A549 (cell line): Measurements from ENCODE around the gene JARID2. TPM values are rescaled to one million over a fixed set of nuclear protein-coding genes. Genes with fewer than 3 reads are reported as not detected.
"Not testable (repeated sequence)": the region's sequence is repeated elsewhere in the genome, so short reads cannot be mapped to it uniquely, and the experiment has no call there.

Experiments
- ATAC-seq, 2 experiments: fragments of 200-7000 bp in 1 of 2; fragments of >200 bp in 1 of 2; cut with Nextera tagmentation in 1 of 2; cut with Tn5 transposase in 1 of 2; 3 replicates each; pipeline versions ENCODE4 v1.8.0 to v1.9.1; 2018 to 2020; ENCODE audit warnings: mild to moderate bottlenecking in 1 of 2, moderate library complexity in 1 of 2
- CTCF ChIA-PET: fragments of 300-600 bp; sonication (Branson Sonifier 250); formaldehyde crosslinking; extraction: SDS; loops from one replicate; lab custom pipeline; 2021; ENCODE audit warnings: antibody characterized with exemption, inconsistent platforms; lab: Yijun Ruan, JAX
- POLR2A ChIA-PET: fragments of 350-600 bp; formaldehyde crosslinking; extraction: SDS; loops from one replicate; lab custom pipeline; 2021; ENCODE audit warnings: antibody characterized with exemption, inconsistent platforms; lab: Yijun Ruan, JAX
- DNase-seq, 2 experiments: peaks; one replicate each; pipeline versions ENCODE4 v3.0.0 to v3.0.0-alpha.2; 2011 to 2016; ENCODE audit warnings: low read depth in 1 of 2, low spot score in 1 of 2
- FAIRE-seq: peaks from 2 replicates; lab custom pipeline; 2011; peaks lifted over from hg19 to GRCh38; lab: Jason Lieb, UNC
- H3K27ac ChIP-seq, 2 experiments: fragments of >200 bp; sonication (Bioruptor Twin); formaldehyde crosslinking; 3 replicates each; pipeline ENCODE4 v1.5.1; 2016 to 2017
- H3K4me1 ChIP-seq: fragments of >200 bp; sonication (Bioruptor Twin); formaldehyde crosslinking; 3 replicates; pipeline ENCODE4 v1.6.1; 2016
- H3K4me2 ChIP-seq: fragments of >200 bp; sonication (Bioruptor Twin); formaldehyde crosslinking; 3 replicates; pipeline ENCODE4 v1.6.1; 2016
- H3K4me3 ChIP-seq: fragments of >200 bp; sonication (Bioruptor Twin); formaldehyde crosslinking; 3 replicates; pipeline ENCODE4 v1.5.1; 2016
- H3K9me3 ChIP-seq: fragments of >200 bp; sonication (Bioruptor Twin); formaldehyde crosslinking; 3 replicates; pipeline ENCODE4 v1.6.1; 2016
- BHLHE40 ChIP-seq: IDR thresholded peaks from 2 replicates; pipeline ENCODE4 v1.6.1; 2012; ENCODE audit warnings: low read depth, low read length, inconsistent platforms
- CEBPB ChIP-seq, 2 experiments: fragments of >200 bp in 1 of 2; sonication (Bioruptor Twin) in 1 of 2; formaldehyde crosslinking in 1 of 2; IDR thresholded peaks; 2 replicates each; pipeline ENCODE4 v1.6.1; 2012 to 2016
- EP300 ChIP-seq, 2 experiments: fragments of >200 bp; sonication (Bioruptor Twin); formaldehyde crosslinking; IDR thresholded peaks; 2 replicates in 1 of 2; 3 replicates in 1 of 2; pipeline ENCODE4 v1.6.1; 2016 to 2017
- FOSL2 ChIP-seq, 2 experiments: fragments of 450-650 bp in 1 of 2; fragments of >200 bp in 1 of 2; sonication (Bioruptor Twin) in 1 of 2; formaldehyde crosslinking; IDR thresholded peaks; 2 replicates each; pipeline versions ENCODE4 v1.5.0 to v1.6.1; 2016 to 2020; ENCODE audit warnings: mild to moderate bottlenecking in 1 of 2, moderate library complexity in 1 of 2
- HOXA7 ChIP-seq: fragments of 250-450 bp; sonication (Bioruptor Pico); IDR thresholded peaks from 2 replicates; pipeline ENCODE4 v1.5.0; 2020; ENCODE audit warnings: mild to moderate bottlenecking, moderate library complexity
- KDM5A ChIP-seq: fragments of 200-600 bp; sonication (generic); IDR thresholded peaks from 2 replicates; pipeline ENCODE4 v1.6.1; 2016; ENCODE audit warnings: antibody characterized with exemption, mild to moderate bottlenecking
- PHF8 ChIP-seq: fragments of 200-600 bp; sonication (generic); IDR thresholded peaks from 2 replicates; pipeline ENCODE4 v1.6.1; 2016; ENCODE audit warnings: low read depth, mild to moderate bottlenecking, antibody characterized with exemption, moderate library complexity, borderline replicate concordance
- RAD21 ChIP-seq, 2 experiments: fragments of >200 bp in 1 of 2; sonication (Bioruptor Twin) in 1 of 2; formaldehyde crosslinking in 1 of 2; IDR thresholded peaks in 1 of 2; conservative IDR thresholded peaks in 1 of 2; 2 replicates in 1 of 2; 3 replicates in 1 of 2; pipeline ENCODE4 v1.6.1; 2012 to 2018; ENCODE audit warnings: inconsistent platforms in 1 of 2
- RCOR1 ChIP-seq: fragments of 150-350 bp; IDR thresholded peaks from 2 replicates; pipeline ENCODE4 v1.6.1; 2014; ENCODE audit warnings: antibody characterized with exemption, low read length, low read depth
- RFX5 ChIP-seq: fragments of 450-650 bp; IDR thresholded peaks from 2 replicates; pipeline ENCODE4 v1.7.1; 2014; ENCODE audit warnings: antibody characterized with exemption, mild to moderate bottlenecking, moderate library complexity
- SMC3 ChIP-seq: fragments of >200 bp; sonication (Bioruptor Twin); formaldehyde crosslinking; IDR thresholded peaks from 3 replicates; pipeline ENCODE4 v1.6.1; 2018; ENCODE audit warnings: inconsistent platforms
- TFCP2L1 ChIP-seq: fragments of 250-450 bp; sonication (Bioruptor Pico); IDR thresholded peaks from 2 replicates; pipeline ENCODE4 v1.5.0; 2021; ENCODE audit warnings: mild to moderate bottlenecking
- TP53 ChIP-seq: fragments of 250-450 bp; sonication (Bioruptor Pico); IDR thresholded peaks from 2 replicates; pipeline ENCODE4 v1.5.0; 2021; ENCODE audit warnings: mild to moderate bottlenecking, moderate library complexity
- ZFP36 ChIP-seq: fragments of 450-650 bp; IDR thresholded peaks from 2 replicates; pipeline ENCODE4 v1.6.1; 2014; ENCODE audit warnings: borderline replicate concordance; ENCODE audit not compliant: partially characterized antibody
- ZSCAN20 ChIP-seq: fragments of 250-450 bp; sonication (Bioruptor Pico); IDR thresholded peaks from 2 replicates; pipeline ENCODE4 v1.8.0; 2022; ENCODE audit warnings: mild to moderate bottlenecking, moderate library complexity
- WGBS: methylation state at CpG from one replicate; pipeline ENCODE4 v1.1.6; 2017; ENCODE audit errors: missing lambda C conversion rate; 5-methylcytosine and 5-hydroxymethylcytosine counted together
- polyA plus RNA-seq, 4 experiments: library from polyadenylated mRNA; depleted of rRNA in 3 of 4; stranded (reverse); fragments of >200 nt; fragmentation: RNase III in 1 of 4; extraction: RNeasy Plus Mini Kit Qiagen cat#74134 plus additional on column Dnase treatment in 1 of 4; gene quantifications; 2 replicates in 3 of 4; 3 replicates in 1 of 4; pipeline ENCODE4 v1.2.3, GENCODE V29; 2011 to 2017
- TF ChIP-seq, protein P1 (sequence below): fragments of 250-450 bp; sonication (Bioruptor Pico); IDR thresholded peaks from 2 replicates; pipeline ENCODE4 v1.5.0; 2020; ENCODE audit warnings: low read depth, mild to moderate bottlenecking, moderate library complexity
- TF ChIP-seq, protein P2 (sequence below): IDR thresholded peaks from 2 replicates; pipeline ENCODE4 v1.6.1; 2012
- TF ChIP-seq, protein P3 (sequence below): IDR thresholded peaks from 2 replicates; pipeline ENCODE4 v1.6.1; 2012
- TF ChIP-seq, protein P4 (sequence below): fragments of 200-600 bp; sonication (generic); IDR thresholded peaks from 2 replicates; pipeline ENCODE4 v1.6.1; 2016; ENCODE audit warnings: antibody characterized with exemption, mild to moderate bottlenecking, moderate library complexity

JARID2 gene
- polyA plus RNA-seq, 2 of the 4 experiments (the other 2 are of a cell fraction) = 7.8 to 8.3 TPM

DNA sequence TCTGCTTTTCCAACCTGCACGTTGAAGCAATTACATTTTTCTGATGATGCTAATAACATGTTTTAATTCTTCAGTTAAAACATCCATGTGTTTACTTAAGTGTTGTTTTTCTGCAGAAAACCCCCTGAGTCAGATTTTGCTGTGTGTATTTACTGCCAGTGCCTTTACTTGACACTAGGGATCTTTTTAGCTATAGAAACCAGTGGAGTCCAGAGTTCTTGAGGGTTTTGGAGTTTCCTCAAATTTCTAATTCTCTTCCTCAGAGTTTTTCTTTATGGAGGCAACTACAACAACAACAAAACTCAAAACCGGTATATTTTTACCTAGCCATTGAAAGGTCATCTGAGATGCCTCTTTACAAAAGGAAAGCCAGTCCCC, 168.4 kb downstream of the JARID2 start:
- TF ChIP-seq TFCP2L1 (CRISPR knock-in tag) = no peak
- TF ChIP-seq PHF8 = no peak
- no peak for TF ChIP-seq TP53 (CRISPR knock-in tag)
- ChIA-PET CTCF (no interaction called here), POLR2A (no interaction called here)
- H3K4me2 ChIP-seq = no peak overlapping the region
- no peak for FAIRE-seq
- peaks cover 5% of the 10 kb centered on the region; the same call in 1 of the 3 replicates for H3K4me1 ChIP-seq
- no peak overlapping the region for H3K4me3 ChIP-seq
- H3K9me3 ChIP-seq = peaks cover 6% of the 10 kb centered on the region; the same call in 1 of the 3 replicates
- 61% methylated on average over 2 of the region's 2 CpGs for WGBS
- H3K27ac ChIP-seq = no peak overlapping the region
- ATAC-seq = no peak
- no peak for DNase-seq

DNA sequence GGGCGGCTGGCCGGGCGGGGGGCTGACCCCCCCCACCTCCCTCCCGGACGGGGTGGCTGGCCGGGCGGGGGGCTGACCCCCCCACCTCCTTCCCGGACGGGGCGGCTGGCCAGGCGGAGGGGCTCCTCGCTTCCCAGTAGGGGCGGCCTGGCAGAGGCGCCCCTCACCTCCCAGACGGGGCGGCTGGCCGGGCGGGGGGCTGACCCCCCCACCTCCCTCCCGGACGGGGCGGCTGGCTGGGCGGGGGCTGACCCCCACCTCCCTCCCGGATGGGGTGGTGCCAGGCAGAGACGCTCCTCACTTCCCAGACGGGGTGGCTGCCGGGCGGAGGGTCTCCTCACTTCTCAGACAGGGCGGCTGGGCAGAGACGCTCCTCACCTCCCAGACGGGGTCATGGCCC, 169.8 kb downstream of the JARID2 start:
- POLR2A ChIA-PET, FAIRE-seq: not testable (repeated sequence)

DNA sequence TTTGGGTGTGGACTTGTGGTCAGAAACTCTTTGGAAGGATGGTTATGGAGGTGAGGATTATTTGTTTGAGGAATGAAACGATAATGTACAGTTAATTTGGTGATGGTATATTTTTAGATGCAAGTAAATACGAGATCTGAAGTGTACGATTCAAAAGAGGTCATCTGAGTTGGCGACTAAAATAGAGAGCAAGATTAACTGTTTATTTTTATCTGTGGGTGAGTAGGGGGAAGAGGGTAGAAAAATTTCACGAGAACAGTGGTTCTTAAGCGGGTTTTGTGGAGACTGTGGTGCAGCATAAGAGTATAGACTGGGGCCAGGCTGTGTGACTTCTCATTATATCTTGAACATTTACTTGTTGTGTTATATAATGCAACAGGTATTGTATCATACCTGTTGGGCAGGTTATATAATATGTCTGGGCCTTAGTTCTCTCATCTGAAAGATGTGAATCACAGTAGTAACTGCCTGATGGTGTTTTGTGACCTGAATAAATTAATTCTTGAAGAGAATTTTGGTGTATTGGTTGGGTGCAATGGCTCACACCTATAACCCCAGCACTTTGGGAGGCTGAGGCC, 171.2 kb downstream of the JARID2 start:
- H3K4me2 ChIP-seq = no peak overlapping the region
- H3K27ac ChIP-seq = no peak overlapping the region
- no peak overlapping the region for H3K4me3 ChIP-seq
- FAIRE-seq (no peak), DNase-seq (no peak), ATAC-seq (no peak)
- no peak for TF ChIP-seq RAD21 (conservative IDR thresholded peaks at IDR 0.05 in 1 of 2, IDR thresholded peaks at IDR 0.05 in 1 of 2)
- TF ChIP-seq, protein P1, sequence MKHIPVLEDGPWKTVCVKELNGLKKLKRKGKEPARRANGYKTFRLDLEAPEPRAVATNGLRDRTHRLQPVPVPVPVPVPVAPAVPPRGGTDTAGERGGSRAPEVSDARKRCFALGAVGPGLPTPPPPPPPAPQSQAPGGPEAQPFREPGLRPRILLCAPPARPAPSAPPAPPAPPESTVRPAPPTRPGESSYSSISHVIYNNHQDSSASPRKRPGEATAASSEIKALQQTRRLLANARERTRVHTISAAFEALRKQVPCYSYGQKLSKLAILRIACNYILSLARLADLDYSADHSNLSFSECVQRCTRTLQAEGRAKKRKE (CRISPR knock-in tag) = no peak
- no peak for TF ChIP-seq ZSCAN20 (CRISPR knock-in tag)
- no peak for TF ChIP-seq RCOR1
- TF ChIP-seq, protein P2, sequence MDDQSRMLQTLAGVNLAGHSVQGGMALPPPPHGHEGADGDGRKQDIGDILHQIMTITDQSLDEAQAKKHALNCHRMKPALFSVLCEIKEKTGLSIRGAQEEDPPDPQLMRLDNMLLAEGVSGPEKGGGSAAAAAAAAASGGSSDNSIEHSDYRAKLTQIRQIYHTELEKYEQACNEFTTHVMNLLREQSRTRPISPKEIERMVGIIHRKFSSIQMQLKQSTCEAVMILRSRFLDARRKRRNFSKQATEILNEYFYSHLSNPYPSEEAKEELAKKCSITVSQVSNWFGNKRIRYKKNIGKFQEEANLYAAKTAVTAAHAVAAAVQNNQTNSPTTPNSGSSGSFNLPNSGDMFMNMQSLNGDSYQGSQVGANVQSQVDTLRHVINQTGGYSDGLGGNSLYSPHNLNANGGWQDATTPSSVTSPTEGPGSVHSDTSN = no peak
- peaks cover 16% of the 10 kb centered on the region; the same call in 1 of the 3 replicates for H3K9me3 ChIP-seq
- ChIA-PET CTCF (interaction anchor here (1.3 kb wide), 1 partner anchor 13 kb away, joined by 3 read pairs; no protein-coding TSS in a partner anchor), POLR2A (no interaction called here)
- WGBS = 93% methylated on average over 6 of the region's 6 CpGs
- no peaks in the 10 kb centered on the region for H3K4me1 ChIP-seq

More for the DNA sequence above, 169.8 kb downstream of the JARID2 start:
- CTCF ChIA-PET, H3K4me3 ChIP-seq, ATAC-seq, H3K4me2 ChIP-seq, DNase-seq, H3K27ac ChIP-seq, H3K4me1 ChIP-seq: not testable (repeated sequence)
- H3K9me3 ChIP-seq = peaks cover 16% of the 10 kb centered on the region; the same call in 1 of the 3 replicates
- WGBS = no CpG with 5 or more reads among the region's 30 CpGs

DNA sequence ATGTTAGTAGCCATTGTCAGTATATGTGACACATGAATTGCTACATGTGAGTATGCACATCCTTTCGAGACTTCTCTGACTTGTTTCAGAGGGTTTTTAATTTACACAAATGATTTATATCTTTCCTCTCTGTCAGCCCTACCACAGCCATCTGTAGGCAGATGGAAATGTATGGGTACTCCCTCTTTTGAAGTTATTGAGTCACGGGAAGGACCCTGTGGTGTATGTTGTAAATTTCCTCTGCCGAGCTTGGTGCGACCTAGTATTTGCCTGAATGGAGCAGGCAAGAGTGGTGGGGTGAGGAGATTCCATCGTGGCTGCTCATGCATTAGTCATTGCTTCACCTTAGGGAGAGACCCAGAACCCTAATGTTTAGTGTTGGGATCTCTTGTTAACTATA, 171.9 kb downstream of the JARID2 start:
- FAIRE-seq (no peak), ATAC-seq (no peak), DNase-seq (no peak)
- H3K4me2 ChIP-seq = no peak overlapping the region
- no peak overlapping the region for H3K27ac ChIP-seq
- WGBS = 80% methylated on average over 5 of the region's 5 CpGs
- ChIA-PET CTCF (interaction anchor here (0.7 to 1.3 kb wide), 2 partner anchors 14 to 28 kb away, joined by 3 read pairs; no protein-coding TSS in a partner anchor), POLR2A (no interaction called here)
- no peak overlapping the region for H3K4me3 ChIP-seq
- TF ChIP-seq, protein P3, sequence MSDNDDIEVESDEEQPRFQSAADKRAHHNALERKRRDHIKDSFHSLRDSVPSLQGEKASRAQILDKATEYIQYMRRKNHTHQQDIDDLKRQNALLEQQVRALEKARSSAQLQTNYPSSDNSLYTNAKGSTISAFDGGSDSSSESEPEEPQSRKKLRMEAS = no peak
- TF ChIP-seq BHLHE40 = no peak
- peaks cover 16% of the 10 kb centered on the region; the same call in 1 of the 3 replicates for H3K9me3 ChIP-seq
- no peaks in the 10 kb centered on the region for H3K4me1 ChIP-seq

DNA sequence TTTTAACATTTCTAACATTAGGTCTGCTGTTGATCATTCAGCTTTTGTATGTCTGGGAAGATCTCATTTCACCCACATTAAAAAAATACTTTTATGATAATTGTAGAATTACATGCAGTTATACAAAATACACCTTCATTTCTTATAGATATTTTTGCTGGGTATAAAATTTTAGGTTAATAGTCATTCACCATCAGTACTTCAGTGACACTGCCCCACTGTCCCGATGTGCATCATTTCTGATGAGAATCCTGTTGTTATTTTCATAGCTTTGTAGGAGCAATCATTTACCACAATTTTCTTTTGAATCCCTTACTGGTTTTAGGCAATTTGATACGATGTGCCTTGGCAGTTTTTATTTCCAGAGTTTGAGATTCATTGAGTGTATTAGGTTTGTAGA, 173.6 kb downstream of the JARID2 start:
- ATAC-seq = no peak
- Histone ChIP-seq H3K4me3 (no peak overlapping the region), H3K4me2 (no peak overlapping the region), H3K27ac (no peak overlapping the region), H3K4me1 (no peaks in the 10 kb centered on the region), H3K9me3 (peaks cover 16% of the 10 kb centered on the region; the same call in 1 of the 3 replicates)
- WGBS = 89% methylated on average over 2 of the region's 2 CpGs
- no peak for DNase-seq
- no peak for TF ChIP-seq RFX5
- TF ChIP-seq KDM5A = no peak
- no peak for TF ChIP-seq SMC3
- TF ChIP-seq CEBPB (IDR thresholded peaks at IDR 0.05) = no peak
- TF ChIP-seq, protein P4, sequence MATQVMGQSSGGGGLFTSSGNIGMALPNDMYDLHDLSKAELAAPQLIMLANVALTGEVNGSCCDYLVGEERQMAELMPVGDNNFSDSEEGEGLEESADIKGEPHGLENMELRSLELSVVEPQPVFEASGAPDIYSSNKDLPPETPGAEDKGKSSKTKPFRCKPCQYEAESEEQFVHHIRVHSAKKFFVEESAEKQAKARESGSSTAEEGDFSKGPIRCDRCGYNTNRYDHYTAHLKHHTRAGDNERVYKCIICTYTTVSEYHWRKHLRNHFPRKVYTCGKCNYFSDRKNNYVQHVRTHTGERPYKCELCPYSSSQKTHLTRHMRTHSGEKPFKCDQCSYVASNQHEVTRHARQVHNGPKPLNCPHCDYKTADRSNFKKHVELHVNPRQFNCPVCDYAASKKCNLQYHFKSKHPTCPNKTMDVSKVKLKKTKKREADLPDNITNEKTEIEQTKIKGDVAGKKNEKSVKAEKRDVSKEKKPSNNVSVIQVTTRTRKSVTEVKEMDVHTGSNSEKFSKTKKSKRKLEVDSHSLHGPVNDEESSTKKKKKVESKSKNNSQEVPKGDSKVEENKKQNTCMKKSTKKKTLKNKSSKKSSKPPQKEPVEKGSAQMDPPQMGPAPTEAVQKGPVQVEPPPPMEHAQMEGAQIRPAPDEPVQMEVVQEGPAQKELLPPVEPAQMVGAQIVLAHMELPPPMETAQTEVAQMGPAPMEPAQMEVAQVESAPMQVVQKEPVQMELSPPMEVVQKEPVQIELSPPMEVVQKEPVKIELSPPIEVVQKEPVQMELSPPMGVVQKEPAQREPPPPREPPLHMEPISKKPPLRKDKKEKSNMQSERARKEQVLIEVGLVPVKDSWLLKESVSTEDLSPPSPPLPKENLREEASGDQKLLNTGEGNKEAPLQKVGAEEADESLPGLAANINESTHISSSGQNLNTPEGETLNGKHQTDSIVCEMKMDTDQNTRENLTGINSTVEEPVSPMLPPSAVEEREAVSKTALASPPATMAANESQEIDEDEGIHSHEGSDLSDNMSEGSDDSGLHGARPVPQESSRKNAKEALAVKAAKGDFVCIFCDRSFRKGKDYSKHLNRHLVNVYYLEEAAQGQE = no peak
- no peak for TF ChIP-seq HOXA7 (CRISPR knock-in tag)
- TF ChIP-seq FOSL2 (IDR thresholded peaks at IDR 0.05) = no peak
- no peak for TF ChIP-seq FOSL2 (CRISPR knock-in tag; IDR thresholded peaks at IDR 0.05)
- no peak for TF ChIP-seq EP300 (IDR thresholded peaks at IDR 0.05)
- no peak for TF ChIP-seq ZFP36
- FAIRE-seq = no peak
- POLR2A ChIA-PET = no interaction called here
- CTCF ChIA-PET = no interaction called here
